Fibroblast of skin of back (primary cell): ENCODE measurements around the gene C11orf16.
A peak's percentile ranks its signal among the peaks of the same experiment; 100 is the strongest.
"Not testable (repeated sequence)": the region's sequence is repeated elsewhere in the genome, so short reads cannot be mapped to it uniquely, and the experiment has no call there.

ENCODE experiments used
- DNase-seq: peaks from one replicate; pipeline ENCODE4 v3.0.0-alpha.2; 2013

The C11orf16 gene

DNA sequence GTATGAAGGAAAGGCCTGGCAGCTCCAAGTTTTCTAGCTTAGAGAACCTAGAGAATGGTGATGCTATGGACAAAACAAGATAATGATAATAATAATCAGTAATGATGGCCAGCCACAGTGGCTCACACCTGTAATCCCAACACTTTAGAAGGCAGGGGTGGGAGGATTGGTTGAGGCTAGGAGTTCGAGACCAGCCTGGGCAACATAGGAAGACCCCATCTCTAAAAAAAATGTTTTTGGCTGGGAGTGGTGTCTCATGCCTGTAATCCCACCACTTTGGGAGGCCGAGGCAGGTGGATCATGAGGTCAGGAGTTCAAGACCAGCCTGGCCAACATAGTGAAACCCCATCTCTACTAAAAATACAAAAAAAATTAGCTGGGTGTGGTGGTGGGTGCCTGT is 3.0 kb upstream of the C11orf16 start:
- DNase-seq = not testable (repeated sequence)

DNA sequence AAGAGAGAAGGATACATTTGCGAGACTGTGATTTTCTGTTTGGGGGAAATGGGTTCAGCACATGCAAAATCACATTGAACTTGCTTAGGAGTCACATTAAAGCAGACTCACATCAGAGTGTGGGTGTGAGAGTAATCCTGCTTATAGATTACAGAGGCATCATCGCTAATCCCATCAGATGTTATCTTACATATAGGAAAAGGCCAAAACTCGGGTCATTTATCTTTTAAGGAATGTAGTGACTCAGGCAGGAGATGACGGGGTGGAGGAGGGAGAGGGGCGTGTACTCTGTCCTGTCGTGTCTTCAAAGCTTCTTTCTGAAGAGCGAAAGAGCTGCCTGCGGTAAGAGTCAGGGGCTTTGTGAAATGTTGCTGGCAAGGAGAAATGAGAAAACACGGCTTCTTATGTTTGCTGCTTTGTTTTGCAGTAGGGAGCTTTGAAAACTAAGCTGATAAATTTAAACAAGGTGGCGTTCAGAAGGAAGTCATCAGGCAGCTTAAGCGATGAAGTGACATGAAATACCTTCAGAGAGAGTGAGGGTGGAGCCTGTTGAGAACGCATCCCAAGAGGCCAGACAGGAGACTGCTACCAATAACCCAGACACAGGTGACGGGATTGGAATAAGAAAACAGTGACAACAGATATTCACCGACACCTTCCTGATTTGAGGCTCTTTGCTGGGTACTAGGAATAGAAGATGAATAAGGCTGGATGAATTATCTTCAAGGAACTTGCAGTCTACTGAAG is 2.2 kb upstream of the C11orf16 start:
- peak; percentile 84 for DNase-seq

DNA sequence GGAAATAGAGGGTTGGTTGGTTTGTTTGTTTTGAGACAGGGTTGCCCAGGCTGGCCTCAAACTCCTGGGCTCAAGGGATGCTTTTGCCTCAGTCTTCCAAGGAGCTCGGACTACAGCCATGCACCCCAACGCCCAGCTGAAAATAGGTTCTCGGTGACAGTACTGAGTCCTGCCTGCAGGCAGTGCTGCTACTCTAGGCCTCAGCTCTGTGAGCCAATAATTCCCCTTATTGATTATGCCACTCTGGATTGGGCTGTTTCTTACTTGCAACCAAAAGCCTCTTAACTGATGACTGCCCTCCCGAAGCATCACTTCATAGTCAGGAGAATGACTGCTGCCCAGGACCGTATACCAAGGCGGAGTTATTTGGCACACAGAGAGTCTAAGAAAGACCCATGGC is 1.2 kb upstream of the C11orf16 start:
- DNase-seq = no peak

DNA sequence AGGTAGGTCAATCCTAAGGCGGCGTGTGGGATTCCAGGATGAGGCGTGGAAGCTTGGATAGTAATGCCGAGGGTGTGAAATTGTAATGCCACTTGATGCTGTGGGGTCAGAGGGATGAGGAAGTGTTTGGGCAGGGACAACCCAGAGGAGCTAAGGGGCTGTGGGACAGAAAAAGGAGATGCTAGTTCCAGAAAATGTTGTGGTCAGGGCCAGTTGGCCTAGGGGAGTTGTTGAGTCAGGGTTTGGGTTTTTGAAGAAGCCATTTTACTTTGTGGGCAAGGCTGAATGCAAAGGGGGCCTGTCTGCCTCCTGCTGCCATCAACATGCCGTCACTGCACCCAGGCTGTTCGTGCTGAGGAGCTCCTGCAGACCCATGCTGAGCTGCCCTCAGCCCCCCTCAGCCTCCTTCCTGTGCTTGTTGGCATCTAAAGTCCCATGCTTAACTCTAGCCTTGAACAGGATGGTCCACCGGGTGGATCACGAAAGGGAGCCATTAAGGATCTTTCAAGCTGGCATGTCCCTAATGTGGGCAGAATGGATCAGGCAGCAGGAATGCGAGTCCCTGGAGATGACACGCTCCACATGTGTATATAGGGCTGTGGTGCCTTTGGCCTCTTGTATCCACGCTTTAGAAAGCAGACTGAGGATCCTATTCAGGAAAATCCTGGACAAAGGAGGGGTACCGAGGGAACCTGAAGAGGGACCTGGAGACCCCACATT is 2.1 kb downstream of the C11orf16 start:
- peak; percentile 69 for DNase-seq

DNA sequence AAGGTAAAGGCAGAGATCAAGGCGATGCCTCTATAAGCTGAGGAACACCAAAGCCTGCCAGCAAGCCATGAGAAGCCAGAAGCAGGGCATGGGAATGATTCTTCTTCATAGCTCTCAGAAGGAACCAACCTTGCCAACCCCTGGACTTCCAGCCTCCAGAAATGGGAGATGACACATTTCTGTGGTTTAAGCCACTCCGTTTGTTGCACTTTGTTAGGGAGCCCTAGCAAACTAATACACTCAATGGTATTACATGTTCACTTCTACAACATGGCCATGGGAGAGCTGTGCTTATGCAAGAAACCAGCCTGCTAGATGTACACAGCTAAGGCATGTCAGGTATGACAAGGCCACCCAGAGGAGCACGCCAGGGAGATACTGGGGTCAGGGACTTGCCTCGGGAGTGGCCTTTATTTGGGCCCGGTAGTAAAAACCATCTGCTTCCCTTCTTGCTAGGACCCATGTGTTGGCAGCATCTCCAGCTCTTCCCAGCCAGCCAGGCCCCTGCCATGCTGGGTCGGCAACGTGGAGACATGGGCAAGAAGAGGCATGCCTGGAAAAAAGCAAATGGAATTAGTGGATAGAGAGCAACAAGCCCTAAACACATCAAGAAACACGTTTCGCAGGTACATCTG is 3.6 kb downstream of the C11orf16 start:
- peak; percentile 33 for DNase-seq

DNA sequence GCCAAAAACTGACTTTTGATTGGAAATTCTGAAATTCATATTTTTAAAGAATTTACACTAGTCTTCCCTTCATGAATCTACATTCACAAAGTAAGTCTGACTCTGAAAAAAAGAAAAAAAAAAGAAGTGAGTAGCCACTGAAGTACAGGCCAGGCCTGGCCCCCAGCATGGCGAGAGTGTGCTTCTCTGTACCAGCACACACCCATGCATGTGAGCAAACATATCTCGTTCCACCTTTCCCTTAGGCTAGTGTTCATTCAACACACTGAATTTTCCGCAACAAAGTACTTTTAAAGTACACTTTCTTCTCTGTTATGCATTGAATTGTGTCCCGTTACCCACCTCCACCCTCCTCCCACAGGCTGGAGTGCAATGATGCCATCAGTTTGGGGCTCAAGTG is 4.5 kb downstream of the C11orf16 start:
- no peak for DNase-seq

DNA sequence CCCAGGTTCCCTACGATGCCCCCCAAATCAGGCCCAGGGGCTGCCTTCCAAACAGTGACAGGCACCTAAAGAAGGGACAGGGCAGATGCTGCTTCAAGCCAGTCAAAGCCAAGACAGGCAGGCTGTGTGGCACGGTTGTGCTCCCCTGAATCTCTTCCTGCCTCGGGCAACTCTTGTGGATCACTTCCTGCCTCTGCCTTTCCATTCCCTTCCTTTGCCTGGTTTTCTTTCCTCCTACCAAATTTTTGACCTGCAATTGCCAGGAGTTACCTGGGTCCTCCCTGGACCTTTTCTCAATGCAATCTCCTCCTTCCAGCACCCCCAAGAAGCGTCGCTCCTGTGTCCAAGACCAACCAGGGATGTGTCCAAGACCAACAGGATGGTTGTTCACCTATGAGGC is 5.5 kb downstream of the C11orf16 start:
- no peak for DNase-seq

DNA sequence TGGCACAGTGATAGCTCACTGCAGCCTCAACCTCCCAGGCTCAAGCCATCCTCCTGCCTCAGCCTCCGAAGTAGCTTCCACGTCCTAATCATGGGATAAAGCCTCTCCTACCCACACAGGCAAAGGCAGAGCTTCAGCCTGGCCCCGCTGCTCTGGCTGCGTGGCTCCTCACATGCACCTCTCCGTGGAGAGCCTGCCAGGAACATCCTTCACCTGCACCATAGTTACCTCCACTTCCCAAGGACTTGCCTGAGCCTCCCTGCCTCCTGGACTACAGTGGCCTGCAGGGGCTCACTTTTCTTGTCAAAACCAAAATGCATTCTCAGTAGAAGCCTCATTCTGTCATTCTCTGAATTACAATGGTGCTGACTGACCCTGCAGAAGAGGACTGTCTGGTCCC is 6.5 kb downstream of the C11orf16 start:
- no peak for DNase-seq

DNA sequence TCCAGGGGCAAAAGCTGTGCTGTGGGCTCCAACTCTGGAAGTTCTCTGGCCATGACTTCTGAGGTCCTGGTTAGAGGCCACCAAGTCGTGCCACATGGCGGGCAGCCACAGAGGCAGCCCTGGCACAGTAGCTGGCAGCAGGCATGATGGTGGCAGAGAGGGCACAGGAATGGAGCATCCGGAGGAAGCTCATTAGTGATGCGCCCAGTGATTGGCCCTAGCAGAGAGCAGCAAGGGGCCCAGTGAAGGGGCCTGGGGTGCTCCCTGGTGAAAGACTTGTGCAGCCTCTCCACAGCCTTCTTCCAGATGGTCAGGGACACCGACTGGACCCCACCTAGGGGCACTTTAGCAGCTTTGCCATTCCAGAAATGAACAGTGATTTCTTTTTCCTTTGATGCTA is 7.0 kb downstream of the C11orf16 start:
- DNase-seq = no peak

DNA sequence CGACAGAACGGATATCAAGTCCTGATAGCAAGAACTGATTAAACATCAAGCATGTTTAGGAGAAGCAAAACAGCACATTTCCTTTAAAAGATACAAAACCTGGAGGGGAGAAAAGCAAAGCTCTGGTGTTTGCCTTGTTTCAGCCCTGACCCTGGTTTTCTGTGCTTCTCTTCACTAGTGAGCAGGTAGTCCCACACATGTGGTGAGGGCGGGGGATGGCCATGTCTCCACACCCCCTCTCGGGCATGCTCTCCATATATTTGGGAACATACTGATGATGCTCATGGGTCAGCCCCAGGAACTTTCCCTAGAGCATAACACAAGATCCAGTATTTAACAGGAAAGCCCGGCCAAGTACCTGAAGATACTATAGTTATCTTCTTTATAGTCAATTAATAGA is 10.1 kb downstream of the C11orf16 start:
- no peak for DNase-seq

DNA sequence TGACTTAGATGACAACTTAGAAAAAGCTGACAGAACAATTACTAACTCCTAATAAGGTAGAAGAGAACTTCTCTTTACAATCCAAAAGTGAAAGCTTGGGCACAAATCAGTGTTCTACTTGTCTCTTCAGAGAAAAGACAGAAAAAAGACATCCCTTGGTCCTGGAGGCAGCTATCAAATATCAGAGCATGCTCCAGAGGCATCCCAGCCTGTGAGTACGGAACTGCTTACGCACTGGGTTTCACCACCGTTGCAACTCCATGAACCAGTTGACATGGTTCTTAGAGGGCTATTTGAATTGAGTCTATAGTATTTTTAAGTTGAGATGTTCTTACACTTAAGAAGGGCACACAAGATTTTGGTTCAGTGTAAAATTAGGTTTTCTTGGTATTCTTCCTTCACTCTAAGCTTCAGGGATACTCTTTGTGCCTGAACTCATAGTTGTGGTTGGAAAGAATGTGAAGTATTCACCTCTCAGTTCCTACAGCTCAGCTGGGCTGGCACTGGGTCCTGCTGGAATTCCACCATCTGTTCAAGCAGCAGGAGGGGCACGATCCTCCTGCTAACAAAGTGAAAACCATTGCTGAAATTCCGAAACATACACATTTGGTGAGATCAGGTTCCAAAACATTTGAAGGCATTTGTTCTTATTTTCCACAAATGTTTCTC is 15.5 kb downstream of the C11orf16 start:
- peak; percentile 96 for DNase-seq

DNA sequence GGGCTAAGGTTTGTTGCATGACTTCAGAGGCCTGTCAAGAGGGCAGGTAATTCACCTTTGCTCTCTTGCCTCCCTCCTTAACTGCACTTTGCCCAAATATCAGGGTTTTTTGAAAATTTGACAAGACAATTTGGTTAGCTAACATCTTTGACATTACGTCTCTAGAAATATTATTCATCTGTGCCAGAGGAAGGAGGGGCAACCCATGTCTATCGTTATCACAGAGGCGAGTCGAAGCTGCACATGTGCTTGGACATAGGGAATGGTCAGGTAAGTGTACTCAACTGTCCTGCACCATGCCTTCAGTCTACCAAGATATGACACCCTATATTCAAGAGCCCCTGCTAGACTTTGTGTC is 18.1 kb downstream of the C11orf16 start:
- no peak for DNase-seq

DNA sequence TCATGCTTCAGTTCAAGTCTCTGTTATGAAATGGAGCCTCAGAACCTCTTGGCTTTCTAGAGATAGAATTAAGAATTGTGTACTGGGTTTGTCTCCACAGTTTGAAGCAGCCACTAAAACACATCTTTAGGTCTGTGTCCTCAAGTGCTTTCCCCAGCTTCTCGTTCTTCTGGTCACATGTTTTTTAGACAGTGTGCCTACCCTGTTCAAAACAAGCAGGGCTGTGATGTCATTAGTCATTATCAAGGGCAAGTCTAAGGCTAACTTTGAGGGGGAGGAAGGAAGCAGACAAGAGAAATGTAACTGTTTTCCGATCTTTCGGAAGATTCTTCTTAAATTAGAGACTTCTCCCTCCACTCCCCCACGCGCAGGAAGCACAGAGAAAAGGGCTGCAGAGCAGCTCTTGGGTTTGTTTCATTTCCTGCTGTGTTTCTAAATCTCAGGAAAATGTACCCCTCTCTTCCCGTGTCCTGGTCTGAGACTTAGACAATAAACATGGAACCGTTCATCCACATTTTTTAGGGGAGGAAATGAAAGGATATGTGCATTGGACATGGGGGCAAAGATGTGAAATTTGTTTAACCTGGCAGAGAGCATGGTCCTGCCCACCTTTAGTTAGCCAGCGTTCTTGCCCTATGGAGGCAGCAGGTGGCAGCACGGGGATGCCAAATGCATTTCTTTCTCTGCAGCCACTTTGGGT is 18.6 kb downstream of the C11orf16 start:
- DNase-seq = peak; percentile 45

DNA sequence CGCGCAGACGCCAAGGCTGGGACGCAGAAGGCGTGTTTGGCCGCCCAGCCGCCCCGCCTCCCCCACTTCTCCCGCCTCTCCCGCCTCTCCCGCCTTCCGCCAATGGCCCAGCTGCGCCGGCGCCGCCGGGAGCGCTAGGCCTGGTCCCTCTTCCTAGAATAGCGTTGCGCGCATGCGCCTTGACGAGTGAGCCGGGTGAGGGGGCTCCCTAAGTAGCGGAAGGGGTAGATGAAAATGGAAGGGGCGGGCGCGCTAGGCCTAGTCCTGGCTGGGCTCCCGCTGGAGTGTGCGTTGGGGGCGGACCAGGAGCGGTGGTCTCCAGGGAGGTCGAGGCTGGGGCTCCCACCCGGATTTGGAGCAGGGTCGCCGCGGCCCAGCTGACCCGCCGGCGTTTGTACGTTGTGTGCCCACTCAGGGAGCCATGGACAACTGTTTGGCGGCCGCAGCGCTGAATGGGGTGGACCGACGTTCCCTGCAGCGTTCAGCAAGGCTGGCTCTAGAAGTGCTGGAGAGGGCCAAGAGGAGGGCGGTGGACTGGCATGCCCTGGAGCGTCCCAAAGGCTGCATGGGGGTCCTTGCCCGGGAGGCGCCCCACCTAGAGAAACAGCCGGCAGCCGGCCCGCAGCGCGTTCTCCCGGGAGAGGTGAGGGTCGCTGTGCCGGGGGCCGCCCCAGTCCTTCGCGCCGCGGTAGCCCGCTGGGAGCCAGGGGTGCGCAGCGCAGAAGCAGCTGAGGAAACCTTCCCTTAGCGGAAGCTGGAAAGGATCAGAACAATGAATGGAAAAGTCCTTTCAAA is 21.5 kb downstream of the C11orf16 start, which contains the start of gene AKIP1:
Gene AKIP1 (plus strand): TSS at position 161 of the 795 bp plus-strand sequence. CDS start 261 bp downstream, at position 422.
- peak; percentile 97 for DNase-seq

DNA sequence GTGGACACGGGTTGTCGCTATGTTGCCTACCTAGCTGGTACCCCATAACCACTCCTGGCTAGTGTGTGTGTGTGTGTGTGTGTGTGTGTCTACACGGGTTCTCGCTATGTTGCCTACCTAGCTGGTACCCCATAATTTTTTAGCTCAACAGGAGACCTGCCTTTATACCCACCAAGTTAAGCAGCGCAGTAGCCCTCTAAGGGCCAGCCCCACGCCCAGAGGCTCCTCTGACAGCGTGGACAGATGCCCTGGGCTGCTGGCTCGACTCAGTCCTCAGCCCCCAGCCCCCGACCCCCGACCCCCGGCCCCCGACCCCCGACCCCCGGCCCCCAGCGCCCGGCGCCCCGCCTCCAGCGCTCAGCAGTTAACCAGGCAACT is 22.1 kb downstream of the C11orf16 start:
- DNase-seq = no peak

DNA sequence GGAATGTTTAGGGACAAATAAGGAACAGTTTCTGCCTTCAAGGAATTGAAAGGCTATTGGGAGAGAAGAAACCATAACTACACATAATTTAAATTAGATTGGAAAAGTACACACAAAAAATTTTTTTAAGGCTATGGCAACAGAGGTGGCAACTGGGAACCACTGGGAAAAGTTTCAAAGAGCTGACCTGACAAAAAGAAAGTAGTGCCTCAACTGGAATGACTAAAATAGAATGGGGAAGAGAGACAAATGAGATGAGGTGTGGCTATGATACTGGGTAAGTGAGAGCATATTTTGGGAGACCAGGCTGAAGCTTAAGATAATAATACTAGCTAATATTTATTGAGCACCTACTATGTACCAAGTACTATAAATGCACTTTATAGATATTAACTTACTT is 24.6 kb downstream of the C11orf16 start:
- DNase-seq = no peak

DNA sequence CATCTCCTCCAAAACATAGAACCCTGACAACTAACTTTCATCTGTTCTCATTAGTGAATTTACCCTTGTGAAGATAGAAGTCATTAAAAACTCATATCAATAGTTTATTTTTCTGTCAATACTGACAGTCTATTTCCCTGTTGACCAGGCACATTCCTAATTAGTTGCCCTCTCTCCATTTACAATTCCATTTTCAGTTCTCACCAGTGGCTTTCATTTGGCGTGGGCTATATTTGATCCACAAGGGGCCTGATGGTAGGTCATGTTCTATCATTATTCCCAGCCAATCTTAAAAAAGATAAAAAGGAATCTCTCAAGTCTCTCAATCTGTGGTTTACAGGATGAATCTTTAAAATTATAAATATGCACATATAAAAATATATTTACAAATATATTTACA is 25.6 kb downstream of the C11orf16 start:
- no peak for DNase-seq

DNA sequence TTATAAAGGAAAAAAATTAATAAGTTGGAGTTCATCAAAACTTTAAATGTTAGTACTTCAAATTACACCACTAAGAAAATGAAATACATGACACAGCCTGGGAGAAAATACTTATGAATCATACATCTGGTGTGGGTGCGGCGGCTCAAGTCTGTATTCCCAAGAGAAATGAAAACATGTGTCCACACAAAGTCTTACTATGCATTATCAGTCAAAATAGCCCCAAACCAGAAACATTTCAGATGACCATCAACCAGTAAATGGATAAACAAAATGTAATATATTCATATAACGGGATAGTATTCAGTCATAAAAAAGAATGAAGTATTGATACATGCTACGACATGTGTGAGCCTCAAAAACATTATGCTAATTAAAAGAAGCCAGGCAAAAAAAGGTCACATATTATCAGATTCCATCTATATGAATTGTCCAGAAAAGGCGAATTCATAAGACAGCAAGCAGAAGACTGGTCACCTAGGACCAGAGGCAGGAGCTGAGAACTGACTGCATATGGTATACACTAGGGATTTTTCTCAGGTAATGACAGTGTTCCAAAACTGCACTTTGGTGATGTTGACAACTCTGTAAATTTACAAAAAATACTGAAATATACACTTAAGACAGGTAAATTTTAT is 27.1 kb downstream of the C11orf16 start:
- peak; percentile 94 for DNase-seq

DNA sequence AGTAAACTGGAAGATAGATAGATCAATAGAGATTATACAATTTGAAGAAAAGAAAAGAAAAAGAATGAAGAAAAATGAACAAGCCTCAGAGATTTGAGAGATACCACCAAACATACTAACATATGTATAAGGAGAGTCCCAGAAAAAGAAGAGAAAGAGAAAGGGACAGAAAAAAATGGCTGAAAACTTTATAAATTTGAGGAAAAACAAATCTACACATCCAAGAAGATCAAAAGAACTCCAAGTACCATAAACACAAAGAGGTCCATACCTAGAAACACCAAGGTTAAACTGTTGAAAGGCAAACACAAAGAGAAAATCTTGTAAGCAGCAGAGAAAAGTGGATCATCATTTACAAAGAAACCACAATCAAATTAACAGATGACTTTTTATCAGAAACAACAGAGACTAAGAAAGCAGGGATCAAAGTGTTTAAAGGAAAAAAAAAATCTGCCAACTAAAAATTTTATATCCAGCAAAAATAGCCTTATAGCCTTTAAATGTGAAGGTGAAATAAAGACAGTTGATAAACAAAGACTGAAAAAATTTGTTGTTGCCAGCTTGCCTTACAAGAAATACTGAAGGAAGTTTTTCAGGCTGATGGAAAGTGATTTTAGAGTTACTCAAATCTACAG is 33.5 kb downstream of the C11orf16 start:
- DNase-seq = no peak

DNA sequence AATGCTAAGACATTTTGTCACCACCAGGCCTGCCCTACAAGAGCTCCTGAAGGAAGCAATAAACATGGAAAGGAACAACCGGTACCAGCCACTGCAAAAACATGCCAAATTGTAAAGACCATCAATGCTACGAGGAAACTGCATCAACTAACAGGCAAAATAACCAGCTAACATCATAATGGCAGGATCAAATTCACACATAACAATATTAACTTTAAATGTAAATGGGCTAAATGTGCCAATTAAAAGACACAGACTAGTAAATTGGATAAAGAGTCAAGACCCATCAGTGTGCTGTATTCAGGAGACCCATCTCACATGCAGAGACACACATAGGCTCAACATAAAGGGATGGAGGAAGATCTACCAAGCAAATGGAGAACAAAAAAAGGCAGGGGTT is 41.6 kb downstream of the C11orf16 start:
- not testable (repeated sequence) for DNase-seq

DNA sequence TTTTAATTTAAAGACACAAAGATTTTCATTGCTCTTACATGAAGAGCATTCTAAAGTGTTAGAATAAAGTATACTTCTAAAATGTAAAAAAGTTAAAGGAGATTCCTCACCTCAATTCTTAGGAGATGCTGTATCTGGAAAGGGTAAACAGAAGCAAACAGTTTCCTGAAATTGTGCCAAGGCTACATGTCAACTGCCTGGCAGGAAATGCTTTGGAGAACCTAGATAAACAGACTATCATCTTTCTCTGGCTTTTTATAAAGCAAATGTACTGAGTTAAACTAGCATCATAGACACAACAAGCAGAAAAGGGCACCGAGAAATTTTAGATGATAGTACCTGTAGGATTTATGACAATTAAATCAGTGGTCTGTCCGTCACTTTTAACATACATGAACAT is 46.4 kb downstream of the C11orf16 start:
- no peak for DNase-seq
